Measurements from ENCODE around the gene SYT9. TPM values are rescaled to one million over a fixed set of nuclear protein-coding genes. Genes with fewer than 3 reads are reported as not detected.

SYT9 gene
- total and polyA plus RNA-seq, 2 donors (not counting 3 experiments of a cell fraction or from before 2014, with no cell fraction given) = 0.23 TPM; not detected in 1

- H3K9ac ChIP-seq (replicated peaks; ENCODE audit: extremely low read depth, insufficient read depth, low read length) = no peak overlapping the region
- CTCF ChIA-PET = interaction anchor here (1.2 kb wide), 1 partner anchor 13 kb away, joined by 3 read pairs; no protein-coding TSS in a partner anchor
Observed at GRCh38 chr11:7418906-7419305, 167.2 kb downstream of the SYT9 start.

More at GRCh38 chr11:7418906-7419305, 167.2 kb downstream of the SYT9 start:
- no peak for DNase-seq (ENCODE audit: low read depth, low spot score)
- no peak for TF ChIP-seq FOS (IDR thresholded peaks at IDR 0.05; ENCODE audit: borderline replicate concordance, insufficient read depth, low read length)
- no peak for TF ChIP-seq POLR2A (IDR thresholded peaks at IDR 0.05; ENCODE audit: low read depth, low read length)
- TF ChIP-seq, protein P1, sequence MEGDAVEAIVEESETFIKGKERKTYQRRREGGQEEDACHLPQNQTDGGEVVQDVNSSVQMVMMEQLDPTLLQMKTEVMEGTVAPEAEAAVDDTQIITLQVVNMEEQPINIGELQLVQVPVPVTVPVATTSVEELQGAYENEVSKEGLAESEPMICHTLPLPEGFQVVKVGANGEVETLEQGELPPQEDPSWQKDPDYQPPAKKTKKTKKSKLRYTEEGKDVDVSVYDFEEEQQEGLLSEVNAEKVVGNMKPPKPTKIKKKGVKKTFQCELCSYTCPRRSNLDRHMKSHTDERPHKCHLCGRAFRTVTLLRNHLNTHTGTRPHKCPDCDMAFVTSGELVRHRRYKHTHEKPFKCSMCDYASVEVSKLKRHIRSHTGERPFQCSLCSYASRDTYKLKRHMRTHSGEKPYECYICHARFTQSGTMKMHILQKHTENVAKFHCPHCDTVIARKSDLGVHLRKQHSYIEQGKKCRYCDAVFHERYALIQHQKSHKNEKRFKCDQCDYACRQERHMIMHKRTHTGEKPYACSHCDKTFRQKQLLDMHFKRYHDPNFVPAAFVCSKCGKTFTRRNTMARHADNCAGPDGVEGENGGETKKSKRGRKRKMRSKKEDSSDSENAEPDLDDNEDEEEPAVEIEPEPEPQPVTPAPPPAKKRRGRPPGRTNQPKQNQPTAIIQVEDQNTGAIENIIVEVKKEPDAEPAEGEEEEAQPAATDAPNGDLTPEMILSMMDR (IDR thresholded peaks at IDR 0.05; ENCODE audit: extremely low read depth in 1 of 2, insufficient read depth in 1 of 2, low read depth in 1 of 2, low read length in 2 of 2) = no peak
- TF ChIP-seq POLR2AphosphoS5 (IDR thresholded peaks at IDR 0.05; ENCODE audit: insufficient read depth, low read depth, low read length) = no peak
- no peak for TF ChIP-seq EZH2 (IDR thresholded peaks at IDR 0.05; ENCODE audit: borderline replicate concordance, low read depth, low read length, severe bottlenecking)
- no peak for TF ChIP-seq MAX (IDR thresholded peaks at IDR 0.05; ENCODE audit: insufficient read depth, insufficient read length)
- TF ChIP-seq MYC (IDR thresholded peaks at IDR 0.05; ENCODE audit: low read depth, low read length) = no peak
- FAIRE-seq = no peak
- no peak overlapping the region for H2AFZ ChIP-seq (ENCODE audit: low read depth, low read length)
- no peaks in the 10 kb centered on the region for H3K9me3 ChIP-seq (replicated peaks; ENCODE audit: control insufficient read depth, insufficient read depth, low read length)
- H3K36me3 ChIP-seq (ENCODE audit: control insufficient read depth in 2 of 2, extremely low read depth in 1 of 2, insufficient read depth in 2 of 2, low read length in 2 of 2) = no peaks in the 10 kb centered on the region
- intact Hi-C loops (cut with micrococcal nuclease) = no loop called here
- no peaks in the 10 kb centered on the region for H4K20me1 ChIP-seq (replicated peaks; ENCODE audit: control insufficient read depth, extremely low read depth, insufficient read depth, low read length)
- BruUV-seq (replicated peaks) = no TSS peak
- H3K79me2 ChIP-seq (ENCODE audit: control insufficient read depth, insufficient read depth, low read length) = no peaks in the 10 kb centered on the region
- peaks cover 13% of the 10 kb centered on the region for H3K4me1 ChIP-seq (ENCODE audit: control insufficient read depth, extremely low read depth, insufficient read depth, low read length)
- dilution Hi-C loops (cut with MboI; ENCODE audit: extremely low pct_ligation_motif_present, low sequenced_read_pairs) = no loop called here
- no peak overlapping the region for H3K4me3 ChIP-seq (replicated peaks in 1 of 3; ENCODE audit: insufficient read depth in 1 of 3, low read depth in 1 of 3, low read length in 3 of 3)
- no peak overlapping the region for H3K27ac ChIP-seq (ENCODE audit: insufficient read depth, low read depth, low read length)
- no peaks in the 10 kb centered on the region for H3K9me1 ChIP-seq (replicated peaks; ENCODE audit: control insufficient read depth, extremely low read depth, insufficient read depth, low read length)
- no peak overlapping the region for H3K4me2 ChIP-seq (ENCODE audit: insufficient read depth, low read length)
- POLR2A ChIA-PET = no interaction called here
- H3K27me3 ChIP-seq (ENCODE audit: control insufficient read depth in 2 of 2, insufficient read depth in 2 of 2, low read length in 2 of 2) = no peaks in the 10 kb centered on the region

Data from endothelial cell of umbilical vein (primary cell).